Endothelial cell of umbilical vein (primary cell): Measurements from ENCODE around the gene CSNK1E. TPM values are rescaled to one million over a fixed set of nuclear protein-coding genes. Genes with fewer than 3 reads are reported as not detected.

Source experiments
- BruUV-seq: library from RNA; stranded (reverse); fragments of 400-500 nt; replicated peaks from 2 replicates; lab custom pipeline; 2021; lab: Mats Ljungman, UMichigan
- CTCF ChIA-PET: fragments of 300-600, 350-600 bp; sonication (Branson Sonifier 250); formaldehyde crosslinking; loops from one replicate; lab custom pipeline; 2021; ENCODE audit warnings: antibody characterized with exemption, inconsistent platforms; lab: Charles Lee
- POLR2A ChIA-PET: fragments of 300-600, 350-600 bp; sonication (Branson Sonifier 250); formaldehyde crosslinking; loops from one replicate; lab custom pipeline; 2021; ENCODE audit warnings: antibody characterized with exemption, inconsistent platforms; lab: Charles Lee
- DNase-seq: peaks from one replicate; pipeline ENCODE4 v3.0.0-alpha.2; 2011; ENCODE audit warnings: low read depth, low spot score
- FAIRE-seq: peaks from 2 replicates; lab custom pipeline; 2011; peaks lifted over from hg19 to GRCh38; lab: Jason Lieb, UNC
- H2AFZ ChIP-seq: 2 replicates; pipeline ENCODE4 v1.6.0; 2012; ENCODE audit warnings: low read depth, low read length, control low read depth, inconsistent platforms
- H3K27ac ChIP-seq: 2 replicates; pipeline ENCODE4 v1.5.1; 2011; ENCODE audit warnings: low read depth, mild to moderate bottlenecking, control low read depth, low read length, moderate library complexity; ENCODE audit not compliant: insufficient read depth
- H3K27me3 ChIP-seq, 2 experiments: 2 replicates each; pipeline versions ENCODE4 v1.6.0 to v1.6.1; 2011; ENCODE audit warnings: low read length in 2 of 2, mixed read lengths in 1 of 2; ENCODE audit not compliant: control insufficient read depth in 2 of 2, insufficient read depth in 2 of 2
- H3K36me3 ChIP-seq, 2 experiments: 2 replicates in 1 of 2; 3 replicates in 1 of 2; pipeline ENCODE4 v1.5.1; 2011; ENCODE audit warnings: low read length in 2 of 2, mild to moderate bottlenecking in 1 of 2, moderate library complexity in 1 of 2; ENCODE audit not compliant: control insufficient read depth in 2 of 2, insufficient read depth in 2 of 2; ENCODE audit errors: extremely low read depth in 1 of 2
- H3K4me1 ChIP-seq: 3 replicates; pipeline ENCODE4 v1.5.1; 2011; ENCODE audit warnings: mild to moderate bottlenecking, low read length; ENCODE audit not compliant: control insufficient read depth, insufficient read depth; ENCODE audit errors: extremely low read depth
- H3K4me2 ChIP-seq: 2 replicates; pipeline ENCODE4 v1.6.1; 2011; ENCODE audit warnings: low read length, control low read depth, mixed read lengths; ENCODE audit not compliant: insufficient read depth
- H3K4me3 ChIP-seq, 3 experiments: fragments of 200-600 bp in 1 of 3; sonication (generic), shearing (Covaris generic) in 1 of 3; replicated peaks in 1 of 3; 2 replicates each; pipeline ENCODE4 v1.5.1; 2011 to 2016; ENCODE audit warnings: control low read depth in 3 of 3, low read length in 3 of 3, mild to moderate bottlenecking in 2 of 3, inconsistent platforms in 1 of 3, low read depth in 1 of 3, moderate library complexity in 1 of 3; ENCODE audit not compliant: insufficient read depth in 1 of 3
- H3K79me2 ChIP-seq: 2 replicates; pipeline ENCODE4 v1.6.0; 2012; ENCODE audit warnings: low read length, inconsistent platforms; ENCODE audit not compliant: control insufficient read depth, insufficient read depth
- H3K9ac ChIP-seq: replicated peaks from 2 replicates; pipeline ENCODE3; 2011; ENCODE audit warnings: low read length, control low read depth; ENCODE audit not compliant: insufficient read depth; ENCODE audit errors: extremely low read depth
- H3K9me1 ChIP-seq: replicated peaks from 3 replicates; pipeline ENCODE4 v1.6.0; 2011; ENCODE audit warnings: mild to moderate bottlenecking, low read length; ENCODE audit not compliant: control insufficient read depth, insufficient read depth; ENCODE audit errors: extremely low read depth
- H3K9me3 ChIP-seq: replicated peaks from 2 replicates; pipeline ENCODE4 v1.5.1; 2012; ENCODE audit warnings: low read length, inconsistent platforms; ENCODE audit not compliant: control insufficient read depth, insufficient read depth
- H4K20me1 ChIP-seq: replicated peaks from 2 replicates; pipeline ENCODE3; 2011; ENCODE audit warnings: mild to moderate bottlenecking, low read length; ENCODE audit not compliant: control insufficient read depth, insufficient read depth; ENCODE audit errors: extremely low read depth
- GATA2 ChIP-seq: IDR thresholded peaks from 2 replicates; pipeline ENCODE4 v1.7.0; 2011; ENCODE audit warnings: low read depth, mild to moderate bottlenecking, moderate library complexity, mixed read lengths, low read length; ENCODE audit not compliant: insufficient read length, insufficient read depth
- MYC ChIP-seq: IDR thresholded peaks from one replicate; pipeline ENCODE4 v1.6.1; 2011; ENCODE audit warnings: mild to moderate bottlenecking, low read depth, low read length
- POLR2AphosphoS5 ChIP-seq: IDR thresholded peaks from 2 replicates; pipeline ENCODE4 v1.6.1; 2012; ENCODE audit warnings: low read depth, mild to moderate bottlenecking, control low read depth, low read length, moderate library complexity; ENCODE audit not compliant: insufficient read depth
- dilution Hi-C: fragments of 300-500 bp; cut with MboI; formaldehyde crosslinking; loops from one replicate; pipeline ENCODE4 v1.15.0; 2019; ENCODE audit warnings: low sequenced_read_pairs; ENCODE audit not compliant: extremely low pct_ligation_motif_present
- intact Hi-C: fragments of 100-400 bp; cut with micrococcal nuclease; formaldehyde crosslinking; loops from one replicate; pipeline ENCODE4 v1.10.0; 2022
- polyA plus RNA-seq, 4 experiments: library from polyadenylated mRNA; depleted of rRNA in 3 of 4; stranded (reverse) in 3 of 4; unstranded in 1 of 4; fragments of >200 nt; gene quantifications; 2 replicates each; pipeline versions ENCODE4 v1.2.1 to v1.2.3, GENCODE V29; 2011 to 2012; ENCODE audit warnings: missing spikeins in 1 of 4
- total RNA-seq: library from RNA; stranded (reverse); gene quantifications from 2 replicates; pipeline ENCODE4 v1.2.3, GENCODE V29; 2021

CSNK1E gene
- total and polyA plus RNA-seq, 2 donors (not counting 3 experiments of a cell fraction or from before 2014, with no cell fraction given), result 259 to 262 TPM

- dilution Hi-C loops (no loop called here), intact Hi-C loops (loop anchor here (5.0 kb wide), 2 partner anchors 81 to 99 kb away; no protein-coding TSS in a partner anchor)
- POLR2A ChIA-PET, result no interaction called here
- TF ChIP-seq MYC (no peak), POLR2AphosphoS5 (peak; percentile 76)
- H4K20me1 ChIP-seq, result peaks cover 5% of the 10 kb centered on the region
- peak overlapping the region; percentile 93 for H3K4me2 ChIP-seq
- FAIRE-seq (peak; percentile 43), DNase-seq (peak; percentile 70)
- BruUV-seq, result no TSS peak
- CTCF ChIA-PET, result interaction anchor here (0.9 kb wide), 1 partner anchor 242 kb away, joined by 3 read pairs; no protein-coding TSS in a partner anchor
- H2AFZ ChIP-seq, result no peak overlapping the region
- peak overlapping the region; percentile 84 to 98 (median 94) for H3K4me3 ChIP-seq
- H3K9me3 ChIP-seq, result no peaks in the 10 kb centered on the region
- peaks cover 5 to 13% of the 10 kb centered on the region in 2 experiments for H3K36me3 ChIP-seq
- H3K79me2 ChIP-seq, result peaks cover 55% of the 10 kb centered on the region
- H3K9me1 ChIP-seq, result no peaks in the 10 kb centered on the region
- H3K27ac ChIP-seq, result peak overlapping the region; percentile 80
- H3K9ac ChIP-seq, result peak overlapping the region; percentile 98
- no peaks in the 10 kb centered on the region for H3K27me3 ChIP-seq
- H3K4me1 ChIP-seq, result peaks cover 46% of the 10 kb centered on the region
These were observed 690 bp downstream of the CSNK1E start for GRCh38 chr22:38316364-38317121.

DNA sequence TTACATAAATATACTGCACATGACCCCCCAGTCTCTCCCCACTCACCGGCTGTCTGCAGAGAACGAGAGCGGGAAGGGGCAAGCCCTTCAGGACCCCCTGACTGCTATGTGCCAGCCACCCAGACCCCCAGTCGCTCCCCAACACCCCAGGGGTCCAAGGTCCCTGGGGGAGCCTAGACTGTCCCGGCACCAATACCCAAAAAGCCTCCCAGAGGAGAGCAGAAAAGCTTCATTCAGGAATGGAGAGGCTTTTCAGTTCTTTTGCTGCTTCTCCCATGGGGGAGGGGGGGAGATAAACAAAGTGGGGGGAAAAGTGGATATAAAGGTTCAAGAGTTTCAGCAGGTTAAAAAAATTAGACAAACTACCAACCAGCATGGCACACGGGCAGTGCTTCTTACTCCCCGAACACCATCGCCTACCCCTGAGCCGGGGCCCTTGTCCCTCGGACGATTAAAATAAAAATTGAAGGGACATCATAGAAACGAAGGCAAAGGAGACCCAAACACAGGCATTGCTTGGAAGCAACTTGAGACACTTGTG lies 1.3 kb downstream of the CSNK1E start:
- TSS peak; percentile 44 for BruUV-seq
- intact Hi-C loops, result loop anchor here (5.0 kb wide), 2 partner anchors 81 to 99 kb away; no protein-coding TSS in a partner anchor
- CTCF ChIA-PET, result interaction anchor here (0.6 to 3.0 kb wide), 6 partner anchors 38 to 1055 kb away, joined by 3 to 10 read pairs (median 4); no protein-coding TSS in a partner anchor
- dilution Hi-C loops, result no loop called here
- H3K27me3 ChIP-seq, result no peaks in the 10 kb centered on the region
- H3K9me3 ChIP-seq, result no peaks in the 10 kb centered on the region
- peak overlapping the region; percentile 84 to 98 (median 94) for H3K4me3 ChIP-seq
- TF ChIP-seq POLR2AphosphoS5, result peak; percentile 33
- no peak for TF ChIP-seq GATA2
- H3K79me2 ChIP-seq, result peaks cover 61% of the 10 kb centered on the region
- no peak for DNase-seq
- peaks cover 8 to 19% of the 10 kb centered on the region in 2 experiments for H3K36me3 ChIP-seq
- H4K20me1 ChIP-seq, result peaks cover 5% of the 10 kb centered on the region
- H3K4me2 ChIP-seq, result peak overlapping the region; percentile 93
- POLR2A ChIA-PET, result interaction anchor here (0.6 kb wide), 1 partner anchor 59 kb away, joined by 3 read pairs; no protein-coding TSS in a partner anchor
- H2AFZ ChIP-seq, result no peak overlapping the region
- H3K4me1 ChIP-seq, result peaks cover 52% of the 10 kb centered on the region
- peak overlapping the region; percentile 98 for H3K9ac ChIP-seq
- H3K9me1 ChIP-seq, result no peaks in the 10 kb centered on the region
- peak; percentile 64 for FAIRE-seq
- H3K27ac ChIP-seq, result peak overlapping the region; percentile 80
